ENCODE data around the gene GPR171. TPM values are rescaled to one million over a fixed set of nuclear protein-coding genes. Genes with fewer than 3 reads are reported as not detected.

Gene GPR171
- total and polyA plus RNA-seq, 4 donors = 0.87 to 2.7 (median 1.7) TPM

DNA sequence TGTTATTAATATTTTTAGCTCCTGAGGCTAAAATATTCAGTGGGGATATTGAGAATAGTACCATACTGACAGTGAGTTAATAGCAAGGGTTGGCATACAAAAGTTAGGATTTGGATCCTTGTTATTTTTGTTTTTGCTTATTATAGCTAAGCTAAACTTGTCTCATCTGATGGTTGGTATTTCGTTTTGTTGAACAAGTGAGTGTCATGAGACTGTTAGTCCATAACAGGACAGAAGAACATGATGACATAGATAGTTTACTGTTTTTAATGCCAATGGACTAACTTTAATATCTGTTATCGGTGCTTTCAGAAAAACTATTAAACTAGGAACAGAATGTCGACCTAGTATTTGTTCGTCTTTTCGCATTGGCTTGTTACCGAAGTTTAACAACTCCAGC, 48.5 kb downstream of the GPR171 start:
- no peak overlapping the region for H3K27ac ChIP-seq (ENCODE audit: low read depth in 1 of 2, low read length in 1 of 2)
- 91 to 95% methylated on average over 6 of the region's 6 CpGs for WGBS, 2 donors
- no peak overlapping the region for H3K4me3 ChIP-seq
- ATAC-seq (ENCODE audit: insufficient read depth, low FRiP score) (no peak), DNase-seq (no peak)
- peaks cover 0 to 9% (median 0%) of the 10 kb centered on the region in 5 donors for H3K4me1 ChIP-seq (ENCODE audit: control insufficient read depth in 5 of 5, insufficient read depth in 5 of 5, low read length in 5 of 5)
- TF ChIP-seq, protein P1, sequence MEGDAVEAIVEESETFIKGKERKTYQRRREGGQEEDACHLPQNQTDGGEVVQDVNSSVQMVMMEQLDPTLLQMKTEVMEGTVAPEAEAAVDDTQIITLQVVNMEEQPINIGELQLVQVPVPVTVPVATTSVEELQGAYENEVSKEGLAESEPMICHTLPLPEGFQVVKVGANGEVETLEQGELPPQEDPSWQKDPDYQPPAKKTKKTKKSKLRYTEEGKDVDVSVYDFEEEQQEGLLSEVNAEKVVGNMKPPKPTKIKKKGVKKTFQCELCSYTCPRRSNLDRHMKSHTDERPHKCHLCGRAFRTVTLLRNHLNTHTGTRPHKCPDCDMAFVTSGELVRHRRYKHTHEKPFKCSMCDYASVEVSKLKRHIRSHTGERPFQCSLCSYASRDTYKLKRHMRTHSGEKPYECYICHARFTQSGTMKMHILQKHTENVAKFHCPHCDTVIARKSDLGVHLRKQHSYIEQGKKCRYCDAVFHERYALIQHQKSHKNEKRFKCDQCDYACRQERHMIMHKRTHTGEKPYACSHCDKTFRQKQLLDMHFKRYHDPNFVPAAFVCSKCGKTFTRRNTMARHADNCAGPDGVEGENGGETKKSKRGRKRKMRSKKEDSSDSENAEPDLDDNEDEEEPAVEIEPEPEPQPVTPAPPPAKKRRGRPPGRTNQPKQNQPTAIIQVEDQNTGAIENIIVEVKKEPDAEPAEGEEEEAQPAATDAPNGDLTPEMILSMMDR (IDR thresholded peaks at IDR 0.05; ENCODE audit: control extremely low read depth, extremely low read depth) = no peak
- no peaks in the 10 kb centered on the region for H3K36me3 ChIP-seq (ENCODE audit: control insufficient read depth in 4 of 4, insufficient read depth in 4 of 4, low read length in 4 of 4)
- peaks cover 0 to 1% (median 0%) of the 10 kb centered on the region in 4 donors for H3K9me3 ChIP-seq (ENCODE audit: control insufficient read depth in 4 of 4, insufficient read depth in 3 of 4, low read length in 3 of 4)
- no peaks in the 10 kb centered on the region for H3K27me3 ChIP-seq (ENCODE audit: control insufficient read depth in 3 of 3, insufficient read depth in 3 of 3, low read length in 2 of 3)
- H3K9ac ChIP-seq (ENCODE audit: insufficient read depth in 1 of 2, low read length in 2 of 2) = no peak overlapping the region

DNA sequence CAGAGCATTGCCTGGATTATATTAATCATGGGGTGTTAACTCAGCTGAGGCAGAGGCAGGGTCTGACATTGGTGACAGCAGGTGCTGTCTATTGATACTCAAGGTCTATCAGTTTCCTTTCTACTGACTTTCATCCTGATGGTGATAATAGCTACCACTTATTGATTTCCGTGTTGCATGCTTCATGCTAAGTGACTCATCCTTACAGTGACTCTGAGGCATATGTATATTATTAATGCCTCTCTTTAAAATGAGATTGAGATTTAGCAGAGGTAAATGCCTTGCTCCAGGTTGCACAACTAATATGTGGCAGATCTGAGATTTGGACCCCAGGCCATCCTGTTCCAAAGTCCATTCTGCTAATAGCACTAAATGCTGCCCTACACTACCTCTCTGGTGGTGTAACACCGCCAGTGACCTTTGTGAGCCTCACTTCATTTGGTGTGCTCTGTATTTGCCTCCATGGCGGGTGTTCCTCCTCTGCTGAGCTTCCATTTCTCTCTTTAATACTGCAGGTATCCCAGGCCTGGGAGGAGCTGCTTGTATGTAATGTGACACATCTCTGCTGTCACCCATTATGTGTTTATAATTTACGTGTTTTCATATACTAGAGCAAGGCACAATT, 50.4 kb downstream of the GPR171 start:
- DNase-seq (no peak), ATAC-seq (ENCODE audit: insufficient read depth, low FRiP score) (no peak)
- Histone ChIP-seq H3K9me3 (ENCODE audit: control insufficient read depth in 4 of 4, insufficient read depth in 3 of 4, low read length in 3 of 4) (peaks cover 0 to 1% (median 0%) of the 10 kb centered on the region in 4 donors), H3K27me3 (ENCODE audit: control insufficient read depth in 3 of 3, insufficient read depth in 3 of 3, low read length in 2 of 3) (no peaks in the 10 kb centered on the region), H3K4me1 (ENCODE audit: control insufficient read depth in 5 of 5, insufficient read depth in 5 of 5, low read length in 5 of 5) (peaks cover 0 to 9% (median 0%) of the 10 kb centered on the region in 5 donors), H3K4me3 (no peak overlapping the region), H3K27ac (ENCODE audit: low read depth in 1 of 2, low read length in 1 of 2) (no peak overlapping the region), H3K36me3 (ENCODE audit: control insufficient read depth in 4 of 4, insufficient read depth in 4 of 4, low read length in 4 of 4) (no peaks in the 10 kb centered on the region), H3K9ac (ENCODE audit: insufficient read depth in 1 of 2, low read length in 2 of 2) (no peak overlapping the region)
- TF ChIP-seq, protein P1 (IDR thresholded peaks at IDR 0.05; ENCODE audit: control extremely low read depth, extremely low read depth) = no peak
- WGBS, 2 donors = 96 to 97% methylated on average over 4 of the region's 4 CpGs

Small RNAs within 50 kb of the gene (small RNA-seq; reads per million reads assigned to genes)
- gene RNA5SP145 (ENCODE audit: low replicate concordance) = 0.06 reads per million

Other genes with a start within 250 kb of the GPR171 start
- gene CLRN1, start 230.5 kb downstream of the GPR171 start, total RNA-seq = not detected
- gene CLRN1, start 230.5 kb downstream of the GPR171 start, polyA plus RNA-seq = not detected
- under 1 TPM; 0.55 to 0.82 TPM for gene MED12L, start 117.6 kb downstream of the GPR171 start, total RNA-seq
- under 1 TPM; 0.02 to 0.06 TPM for gene MED12L, start 117.6 kb downstream of the GPR171 start, polyA plus RNA-seq
- gene P2RY14, start 75.3 kb upstream of the GPR171 start, total RNA-seq = 10 to 100 TPM in 1 of 2 donors, 1 to 10 TPM in 1; 2.2 to 11.0 TPM
- 1 to 10 TPM; 2.1 to 2.7 TPM for gene P2RY14, start 75.3 kb upstream of the GPR171 start, polyA plus RNA-seq
- 1 to 10 TPM in 1 of 2 donors, under 1 TPM in 1; 0.28 to 1.5 TPM for gene GPR87, start 113.6 kb upstream of the GPR171 start, total RNA-seq
- 1 to 10 TPM; 1.0 to 1.5 TPM for gene GPR87, start 113.6 kb upstream of the GPR171 start, polyA plus RNA-seq
- 1 to 10 TPM; 4.0 to 5.7 TPM for gene P2RY13, start 126.3 kb upstream of the GPR171 start, total RNA-seq
- 10 to 100 TPM in 1 of 2 donors, 1 to 10 TPM in 1; 2.2 to 15.8 TPM for gene P2RY13, start 126.3 kb upstream of the GPR171 start, polyA plus RNA-seq
- gene P2RY12, start 181.5 kb upstream of the GPR171 start, total RNA-seq = 1 to 10 TPM; 1.6 to 3.0 TPM
- under 1 TPM; 0.16 to 0.88 TPM for gene P2RY12, start 181.5 kb upstream of the GPR171 start, polyA plus RNA-seq